ENCODE results near the gene CELF4.

Gene CELF4

DNA sequence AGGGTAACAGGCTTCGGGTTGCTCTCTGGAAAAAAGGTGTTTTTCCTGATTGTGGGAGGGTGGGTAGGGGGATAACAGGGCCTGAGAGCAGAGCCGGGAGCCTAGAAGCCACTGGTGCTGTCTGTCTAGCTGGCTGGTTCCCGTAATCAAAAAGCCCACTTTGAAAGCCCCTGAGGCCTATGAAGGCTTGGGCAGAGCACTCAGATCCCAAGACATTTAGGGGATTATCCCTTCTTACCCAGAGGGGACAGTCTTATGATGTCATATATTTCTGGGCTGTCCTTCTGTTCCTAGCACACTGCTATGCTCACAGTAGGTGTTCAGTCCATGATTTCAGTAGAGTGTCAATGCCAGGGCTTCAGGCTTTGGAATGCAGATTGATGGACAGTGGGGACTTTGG lies 45.1 kb downstream of the CELF4 start:
- no peak for DNase-seq

DNA sequence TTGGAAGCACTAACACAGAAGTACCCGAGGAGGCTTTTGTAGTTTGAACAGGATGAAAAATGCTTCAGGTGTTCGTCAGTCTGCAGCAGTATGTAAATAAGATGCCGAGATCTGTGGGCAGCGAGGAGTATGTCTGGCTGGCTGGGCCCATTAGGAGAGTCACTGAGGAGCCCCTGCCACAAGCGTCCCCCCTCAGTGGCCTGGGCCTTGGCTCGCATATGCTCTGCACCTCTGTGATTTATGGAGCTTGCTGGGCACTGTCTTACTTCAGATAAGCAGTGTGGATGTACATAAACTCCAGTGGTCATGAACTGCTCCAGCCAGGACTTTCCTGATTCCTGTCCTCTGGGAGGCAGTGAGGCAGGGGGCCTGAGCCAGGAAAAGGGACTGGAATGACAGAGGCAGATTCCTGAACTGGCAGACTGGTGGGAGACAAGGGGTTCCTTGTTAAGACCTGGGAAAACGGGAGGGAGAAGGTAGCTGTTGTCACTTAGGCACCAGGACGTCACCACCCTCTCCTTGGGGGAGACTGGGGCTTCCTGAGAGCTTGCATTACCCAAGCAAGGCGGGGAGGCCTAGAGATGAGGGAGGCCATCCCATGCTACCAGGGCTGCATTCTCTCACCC lies 46.0 kb downstream of the CELF4 start:
- no peak for DNase-seq

DNA sequence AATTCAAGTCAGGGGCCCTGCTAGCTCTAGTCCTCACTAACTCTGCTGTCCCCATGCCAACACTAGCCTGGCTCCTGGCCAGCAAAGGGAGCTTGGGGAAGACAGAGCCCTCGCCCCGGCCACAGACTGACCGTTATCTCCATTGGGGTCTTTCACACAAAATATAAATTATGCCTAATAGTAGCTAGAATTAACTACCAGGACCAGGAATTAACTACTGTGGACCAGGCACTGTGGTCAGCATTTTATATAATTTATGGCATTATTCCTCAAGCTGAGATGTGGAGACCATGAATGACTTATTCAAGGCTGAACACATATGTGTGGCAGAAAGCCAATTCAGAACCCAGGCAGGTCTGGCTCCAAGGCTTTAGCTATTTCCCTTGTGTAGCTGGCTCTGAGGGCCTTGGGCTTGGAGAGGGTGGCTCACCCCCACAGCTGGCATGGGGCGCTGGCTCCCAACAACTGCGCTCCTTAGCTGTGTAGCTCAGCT lies 49.2 kb downstream of the CELF4 start:
- no peak for DNase-seq

DNA sequence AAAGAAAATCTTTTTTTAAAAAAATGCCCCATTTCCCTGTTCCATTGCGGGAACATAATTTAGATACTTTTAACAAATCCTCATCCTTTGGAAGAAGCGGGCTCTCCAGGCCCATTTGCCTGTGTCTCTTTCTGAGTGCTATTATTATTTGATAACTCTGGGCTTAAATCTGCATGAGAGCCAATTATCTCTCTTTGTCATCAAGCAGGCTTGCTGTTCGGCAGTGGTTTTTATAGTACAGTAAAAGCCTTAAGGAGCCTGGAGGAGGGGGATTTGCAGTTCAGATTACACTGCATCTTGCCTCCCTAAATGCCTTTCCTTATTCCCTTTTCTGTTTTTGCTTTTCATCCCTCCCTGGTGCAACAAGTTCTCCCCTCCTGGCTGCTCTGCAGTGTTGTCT lies 50.6 kb downstream of the CELF4 start:
- DNase-seq = no peak

DNA sequence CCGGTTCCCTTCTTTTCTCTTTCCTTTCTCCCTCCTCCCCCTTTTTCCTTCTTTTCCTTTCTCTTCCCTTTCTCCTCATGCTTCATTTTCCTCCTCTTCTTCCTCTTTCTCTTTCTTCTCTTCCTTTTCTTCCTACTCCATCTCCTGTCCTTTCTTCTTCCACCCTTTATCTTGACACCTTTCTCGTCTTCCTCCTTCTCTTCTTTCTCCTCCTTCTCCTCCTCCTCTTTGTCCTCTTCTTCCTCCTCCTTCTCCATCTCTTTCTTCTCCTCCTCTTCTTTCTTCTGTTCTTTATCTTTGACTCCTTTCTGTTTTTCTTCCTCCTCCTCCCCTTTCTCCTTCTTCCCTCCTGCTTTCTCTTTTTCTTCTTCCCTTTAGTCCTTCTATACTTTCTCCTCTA lies 53.2 kb downstream of the CELF4 start:
- DNase-seq = no peak

DNA sequence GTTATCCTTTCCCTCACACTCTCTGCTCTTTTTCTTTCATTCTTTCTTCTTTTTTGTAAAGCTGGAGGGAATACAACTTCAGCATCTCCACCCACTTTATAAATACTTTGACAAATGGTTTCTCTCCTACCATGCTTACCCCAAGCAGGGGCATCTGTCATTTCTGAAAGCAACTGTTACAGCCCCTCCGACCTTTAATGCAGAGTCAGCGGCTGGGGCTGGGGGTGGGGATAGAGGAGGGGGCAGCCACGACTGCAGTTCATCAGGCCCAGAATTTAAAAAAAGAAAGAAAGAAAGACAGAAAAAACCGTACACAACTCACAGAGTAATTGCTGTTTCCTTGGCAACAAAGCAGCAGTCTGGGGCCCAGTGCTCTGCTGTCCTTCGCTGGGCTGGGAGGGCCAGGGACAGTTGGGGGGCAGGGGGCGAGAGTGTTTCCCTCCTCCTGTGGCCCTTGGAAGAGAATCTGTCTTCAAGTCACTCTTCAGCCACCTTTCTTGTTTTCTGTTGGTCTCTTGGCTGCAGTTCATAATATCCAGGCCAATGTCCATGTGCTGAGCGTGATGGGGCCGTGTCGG lies 53.8 kb downstream of the CELF4 start:
- DNase-seq = no peak

DNA sequence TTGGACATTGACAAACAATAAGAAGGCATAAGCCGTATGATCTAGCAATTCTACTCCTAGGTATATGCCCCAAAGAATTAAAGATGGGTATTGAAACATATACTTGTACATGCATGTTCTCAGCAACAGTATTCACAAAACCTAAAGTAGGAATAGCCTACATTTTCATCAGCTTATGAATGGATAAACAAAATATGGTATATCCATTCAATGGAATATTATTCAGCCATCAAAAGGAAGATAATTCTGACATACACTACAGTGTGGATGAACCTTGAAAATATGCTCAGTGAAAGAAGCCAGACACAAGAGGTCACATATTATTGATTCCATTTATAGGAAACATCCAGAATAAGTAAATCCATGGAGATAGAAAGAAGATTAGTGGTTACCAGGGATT lies 56.0 kb downstream of the CELF4 start:
- no peak for DNase-seq

DNA sequence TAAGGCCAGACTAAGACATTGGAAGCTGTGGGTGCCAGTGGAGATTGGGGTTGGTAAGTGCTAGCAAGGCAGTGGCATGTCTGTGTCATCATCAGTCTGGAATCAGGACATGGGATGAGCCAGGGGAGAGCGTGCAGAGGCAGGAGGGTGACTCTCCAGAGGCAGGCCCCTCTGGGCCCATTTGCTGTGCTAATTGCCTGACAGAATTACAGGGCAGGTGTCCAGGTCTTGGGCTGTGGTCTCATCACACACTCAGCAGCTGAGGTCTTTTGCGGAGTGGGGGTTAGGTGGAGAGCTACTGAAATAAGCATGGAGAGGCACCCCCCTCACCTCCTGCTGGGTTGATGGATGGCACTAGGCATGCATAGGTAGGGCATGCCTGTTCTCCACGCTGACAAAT lies 57.4 kb downstream of the CELF4 start:
- DNase-seq = no peak

DNA sequence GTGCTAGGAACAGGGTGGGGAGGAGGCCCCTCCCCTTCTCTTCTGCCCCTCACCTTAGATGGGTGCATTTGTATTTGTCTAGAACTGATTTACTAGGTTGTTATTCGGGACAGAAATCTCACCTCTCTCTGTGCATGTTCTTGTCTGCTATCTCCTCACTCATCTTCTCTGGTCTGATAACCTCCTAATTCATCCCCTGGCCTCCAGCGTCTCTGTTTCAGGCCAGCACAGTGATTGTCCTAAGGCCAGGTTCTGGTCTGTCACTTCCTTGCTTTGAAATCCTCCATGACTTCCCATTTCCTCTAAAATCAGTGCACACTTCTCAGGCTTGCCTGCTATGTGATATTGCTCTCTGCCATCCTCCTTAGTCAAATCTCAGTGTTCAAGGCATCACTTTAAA lies 58.4 kb downstream of the CELF4 start:
- no peak for DNase-seq

DNA sequence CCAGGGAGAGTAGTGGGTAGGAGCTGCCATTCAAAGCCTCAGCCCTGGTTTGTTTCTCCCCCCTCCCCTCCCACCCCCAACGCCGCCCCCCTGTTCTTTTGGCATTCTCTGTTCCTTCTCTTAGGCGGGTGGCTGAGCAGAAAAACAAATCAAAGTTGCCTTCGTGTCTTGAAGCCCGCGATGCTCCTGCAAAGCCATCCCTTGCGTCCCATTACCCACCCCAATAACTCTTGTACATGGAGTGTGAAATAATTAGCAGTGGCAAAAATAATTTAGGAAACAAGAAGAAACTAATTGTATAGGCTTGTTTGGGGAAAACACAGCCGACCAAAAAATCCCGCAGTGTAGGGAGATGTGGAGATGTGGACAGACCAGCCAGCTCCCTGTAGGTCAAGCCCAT lies 59.6 kb downstream of the CELF4 start:
- DNase-seq = no peak

DNA sequence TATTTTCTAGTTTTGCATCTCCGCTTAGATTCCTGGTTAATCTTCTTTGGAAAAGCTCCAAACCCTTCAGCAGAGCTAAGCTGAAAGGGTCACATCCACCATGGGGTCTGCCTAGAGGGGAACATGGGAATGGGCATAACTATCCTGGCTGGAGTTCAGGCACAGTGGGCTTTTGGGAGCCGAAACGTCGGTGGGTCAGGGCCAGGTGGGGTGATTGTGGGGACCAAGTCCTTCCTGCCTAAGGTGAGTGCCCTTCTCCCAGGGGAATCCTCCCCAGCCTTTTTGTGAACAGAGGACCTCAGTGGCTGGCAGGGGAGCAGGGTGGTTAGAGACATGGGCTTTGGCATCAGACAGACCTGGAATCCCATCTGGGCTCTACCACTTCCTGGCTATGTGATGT lies 60.3 kb downstream of the CELF4 start:
- no peak for DNase-seq

DNA sequence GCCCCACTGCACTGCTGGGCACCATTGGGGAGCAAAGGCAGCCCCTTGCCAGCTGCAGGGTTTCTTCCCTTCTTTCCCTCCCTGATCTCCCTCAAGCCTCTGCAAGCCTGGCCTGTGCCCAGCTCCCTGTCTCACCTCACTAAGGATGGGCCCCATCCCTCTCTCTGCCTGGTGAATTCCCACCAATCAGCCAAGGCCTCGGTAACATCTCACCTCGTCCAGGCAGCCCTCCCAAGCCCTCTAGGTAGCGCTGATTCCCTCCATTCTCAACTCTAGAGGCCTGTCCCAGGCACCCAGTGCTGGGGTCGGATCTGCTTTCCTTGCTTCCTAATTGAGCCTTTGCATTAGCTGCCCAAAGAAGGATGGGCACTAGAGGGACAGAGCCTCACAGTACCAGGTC lies 63.0 kb downstream of the CELF4 start:
- DNase-seq = no peak

DNA sequence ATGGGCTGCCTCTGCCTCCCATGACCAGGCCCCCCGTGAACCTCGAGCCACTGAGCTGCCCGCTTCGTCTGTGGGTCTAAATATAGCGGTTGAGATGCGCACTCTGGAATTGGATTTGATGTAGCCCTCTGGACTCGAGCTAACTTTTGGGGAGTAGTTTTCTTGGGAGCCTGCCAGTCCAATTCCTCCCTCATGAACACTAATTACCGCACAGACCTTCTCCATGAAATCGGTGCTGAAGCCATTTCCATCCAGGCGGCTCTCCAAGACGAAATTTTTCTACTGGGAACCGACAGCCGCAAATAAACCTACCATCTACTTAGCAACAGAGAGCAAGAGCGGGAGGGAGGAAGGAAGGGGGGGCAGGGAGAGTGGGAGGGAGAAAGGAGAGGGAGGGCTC lies 63.6 kb downstream of the CELF4 start:
- no peak for DNase-seq

DNA sequence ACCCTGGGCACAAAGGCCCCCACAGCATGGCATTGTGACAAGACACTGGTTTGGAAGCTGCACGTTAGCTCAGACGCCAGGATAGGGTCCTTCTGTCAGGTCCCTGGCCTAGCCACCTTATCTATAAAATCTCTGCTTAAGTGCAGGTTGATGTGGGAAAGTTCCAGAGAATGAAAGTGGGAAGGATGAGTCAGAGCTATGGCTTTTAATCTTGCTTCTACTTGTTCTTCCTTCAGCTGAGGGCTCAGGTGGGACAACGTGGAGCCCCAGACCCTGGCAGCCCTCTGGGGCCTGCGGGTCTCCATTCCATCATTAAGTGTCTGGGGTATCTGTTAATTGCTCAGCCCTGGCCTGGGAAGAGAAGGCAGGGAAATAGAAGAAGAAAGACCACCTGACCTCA lies 64.5 kb downstream of the CELF4 start:
- no peak for DNase-seq

DNA sequence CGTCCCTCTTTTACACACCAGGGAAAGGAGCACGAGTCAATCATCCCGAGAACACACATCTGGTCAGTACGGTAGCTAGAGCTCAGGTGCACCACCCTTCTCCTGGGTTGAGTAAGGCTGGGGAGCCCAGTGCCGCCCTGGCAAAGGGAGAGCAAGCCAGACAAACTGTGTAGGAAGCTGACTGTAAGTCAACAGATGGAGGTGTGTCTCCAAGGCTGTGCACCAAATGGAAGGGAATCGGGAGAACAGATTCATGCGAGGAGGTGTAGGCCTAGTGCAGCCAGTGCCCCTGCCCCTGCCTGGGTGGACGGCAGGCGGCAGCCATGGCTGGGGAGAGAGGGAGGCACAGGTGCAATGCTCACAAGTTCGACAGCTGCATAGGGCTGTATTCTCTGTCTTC lies 65.7 kb downstream of the CELF4 start:
- DNase-seq = no peak

DNA sequence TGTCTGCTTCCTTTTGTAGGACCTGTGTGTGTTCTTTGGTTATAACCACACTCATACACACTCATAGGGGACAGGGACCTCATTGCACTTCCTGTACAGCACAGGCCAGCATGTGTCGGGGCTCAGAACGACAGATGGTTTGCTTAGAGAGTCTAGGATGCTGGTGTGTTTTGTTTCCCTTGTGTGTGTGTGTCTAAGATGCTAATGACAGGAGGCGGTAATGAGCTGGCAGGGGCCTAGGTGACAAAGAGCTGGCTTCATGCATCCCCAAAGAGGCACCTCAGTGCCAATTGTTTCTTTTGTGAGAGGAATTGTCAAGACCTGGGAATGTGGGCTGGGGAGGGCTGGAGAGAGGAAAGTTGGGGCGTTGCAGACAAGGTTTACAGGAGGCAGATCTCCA lies 66.6 kb downstream of the CELF4 start:
- DNase-seq = no peak

DNA sequence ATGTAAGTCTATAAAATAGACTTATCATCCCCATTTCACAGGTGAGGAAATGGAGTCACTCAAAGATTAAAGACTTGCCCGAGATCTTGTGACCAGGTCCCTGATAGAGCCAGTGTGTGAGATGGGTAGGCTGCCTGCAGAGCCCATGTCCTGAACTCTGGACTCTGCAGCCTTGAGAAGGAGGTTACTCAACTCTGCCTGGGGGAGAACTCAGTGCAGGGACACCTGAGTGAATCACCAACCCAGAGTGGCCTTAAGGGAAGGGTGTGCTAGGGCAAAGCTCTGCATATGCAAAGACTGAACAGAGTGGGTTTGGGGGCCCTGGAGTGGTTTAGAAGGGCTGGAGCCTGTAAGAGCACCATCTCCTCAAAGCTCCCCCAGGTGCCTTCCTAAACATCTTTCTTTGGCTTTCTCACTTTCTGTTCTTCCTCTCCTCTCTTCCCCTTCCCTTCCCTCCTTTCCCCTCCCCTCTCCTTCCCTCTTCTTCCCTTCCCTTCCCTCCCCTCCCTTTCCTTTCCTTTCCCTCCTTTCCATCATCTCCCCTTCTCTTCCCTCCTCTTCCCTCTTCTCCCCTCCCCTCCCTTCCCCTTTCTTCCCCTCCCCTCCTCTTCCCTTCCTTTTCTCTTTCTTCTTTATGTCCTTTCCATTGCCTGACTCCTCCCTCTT lies 67.6 kb downstream of the CELF4 start:
- no peak for DNase-seq

DNA sequence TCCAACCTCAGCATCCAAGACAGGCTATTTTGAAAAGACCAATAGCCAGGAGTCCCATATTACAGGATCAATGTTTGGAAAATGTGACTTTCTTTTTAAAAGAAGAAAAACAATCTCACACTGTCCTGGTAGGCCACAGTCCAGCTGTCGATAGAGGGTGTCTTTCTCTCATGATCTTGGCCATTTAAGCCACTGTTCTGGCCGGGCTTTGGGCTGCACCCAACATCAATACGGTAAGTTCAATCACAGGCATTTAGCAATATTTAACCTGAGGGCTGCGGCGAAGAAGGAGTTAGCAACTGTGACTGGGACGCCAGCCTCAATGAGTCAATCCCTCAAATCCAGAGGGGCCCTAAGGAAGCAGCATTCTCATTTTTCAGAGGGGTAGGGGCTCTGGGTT lies 69.0 kb downstream of the CELF4 start:
- no peak for DNase-seq

DNA sequence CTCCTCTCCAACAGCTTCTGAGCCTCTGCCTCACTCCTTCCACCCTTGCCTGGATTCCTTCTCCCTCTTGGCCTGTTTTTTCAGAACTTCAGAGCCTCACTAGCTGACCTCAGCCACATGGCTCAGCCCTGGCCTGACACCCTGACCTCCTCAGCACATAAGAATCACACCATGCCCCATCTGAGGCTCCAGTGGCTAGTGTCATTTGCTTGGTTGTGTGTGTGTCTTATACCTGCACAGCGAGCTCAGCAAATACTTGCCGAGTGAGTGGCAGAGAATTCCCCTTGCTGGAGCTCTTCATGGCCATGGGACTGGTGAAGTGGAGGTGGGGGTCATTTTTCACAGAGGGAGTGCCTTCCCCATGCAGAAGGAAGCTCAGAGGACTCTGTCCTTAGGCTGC lies 70.2 kb downstream of the CELF4 start:
- no peak for DNase-seq

DNA sequence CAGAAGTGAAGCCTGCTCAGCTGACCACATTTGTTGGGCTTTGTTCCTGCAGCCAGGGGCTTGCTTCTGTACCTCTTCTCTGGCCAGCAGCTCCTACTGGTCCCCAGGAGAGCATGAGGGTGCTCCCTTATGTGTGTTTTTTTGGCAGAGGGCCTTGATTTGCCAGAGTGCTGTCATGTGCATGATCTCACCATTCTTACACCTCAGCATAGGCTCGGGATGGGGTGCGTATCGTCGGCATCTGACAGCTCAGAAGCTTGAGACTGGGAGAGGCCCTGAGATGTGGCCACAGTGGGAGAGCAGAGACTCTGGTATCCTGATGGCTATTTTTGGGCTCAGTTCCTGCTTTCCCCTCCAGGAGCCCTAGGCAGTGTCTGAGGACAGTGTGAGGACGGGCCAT lies 71.2 kb downstream of the CELF4 start:
- no peak for DNase-seq

DNA sequence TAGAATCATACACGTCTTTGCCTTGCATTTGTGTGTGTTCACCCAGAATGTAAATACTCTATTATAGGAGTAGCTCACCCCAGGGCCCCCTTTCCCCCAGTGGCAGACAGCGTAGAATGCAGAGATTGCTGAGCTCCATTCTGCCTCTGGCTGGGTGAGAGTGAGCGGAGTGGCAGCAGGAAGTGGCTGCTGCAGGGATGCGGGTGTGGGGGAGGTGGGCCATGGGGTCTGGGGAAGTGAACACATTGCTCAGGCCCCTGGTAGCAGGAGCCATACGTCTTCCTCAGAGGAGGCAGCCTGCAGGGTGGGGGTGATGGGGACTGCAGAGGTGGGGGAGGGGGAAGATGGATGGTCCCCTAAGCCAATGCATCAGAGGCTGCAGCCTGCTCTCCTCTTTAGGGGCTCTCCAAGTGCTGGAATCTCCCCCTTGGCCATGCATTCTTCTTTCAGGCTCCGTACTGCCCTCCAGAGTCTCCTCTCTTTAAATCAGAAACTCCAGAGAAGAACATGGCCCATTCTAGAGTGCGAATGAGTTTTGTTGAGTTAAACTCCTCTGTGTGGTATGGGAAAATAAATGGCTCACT lies 72.2 kb downstream of the CELF4 start:
- DNase-seq = no peak

DNA sequence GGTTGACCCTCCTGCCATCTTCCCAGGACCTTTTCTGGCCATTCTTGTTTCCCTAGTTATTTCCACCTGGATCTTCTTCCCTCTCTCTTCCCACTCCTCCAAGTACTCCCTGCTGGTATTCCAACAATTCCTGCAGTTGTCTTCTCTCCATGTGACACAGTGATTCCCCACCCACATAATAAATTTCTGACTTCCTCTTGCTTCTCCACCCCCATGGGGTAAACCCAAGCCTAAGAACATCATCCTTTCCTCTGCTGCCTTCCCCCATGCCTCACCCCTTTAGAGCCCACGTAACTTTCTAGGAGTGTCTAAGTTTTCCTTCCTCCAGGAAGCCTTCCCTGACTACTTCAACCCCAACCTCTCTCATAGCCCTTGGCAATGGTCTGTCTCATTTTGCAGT lies 72.6 kb downstream of the CELF4 start:
- no peak for DNase-seq

DNA sequence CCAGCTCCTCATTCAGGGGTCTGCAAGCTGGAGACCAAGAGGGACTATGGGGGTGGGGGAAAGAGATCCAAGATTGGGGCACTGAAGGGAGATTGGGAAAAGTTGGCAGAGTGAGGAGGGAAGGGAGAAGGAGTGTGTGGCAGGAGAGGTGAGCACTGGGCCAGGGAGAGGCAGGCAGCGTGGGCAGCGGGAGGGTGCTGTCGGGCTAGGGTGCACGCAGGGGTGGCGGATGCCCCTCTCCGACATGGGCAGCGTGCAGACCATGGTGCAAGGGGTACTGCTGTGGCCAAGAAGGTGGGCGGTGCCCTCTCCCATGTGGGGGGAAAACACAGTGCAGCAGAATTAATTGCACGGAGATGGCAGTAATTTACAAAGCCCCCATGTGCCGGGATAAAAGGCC lies 74.1 kb downstream of the CELF4 start:
- DNase-seq = no peak

DNA sequence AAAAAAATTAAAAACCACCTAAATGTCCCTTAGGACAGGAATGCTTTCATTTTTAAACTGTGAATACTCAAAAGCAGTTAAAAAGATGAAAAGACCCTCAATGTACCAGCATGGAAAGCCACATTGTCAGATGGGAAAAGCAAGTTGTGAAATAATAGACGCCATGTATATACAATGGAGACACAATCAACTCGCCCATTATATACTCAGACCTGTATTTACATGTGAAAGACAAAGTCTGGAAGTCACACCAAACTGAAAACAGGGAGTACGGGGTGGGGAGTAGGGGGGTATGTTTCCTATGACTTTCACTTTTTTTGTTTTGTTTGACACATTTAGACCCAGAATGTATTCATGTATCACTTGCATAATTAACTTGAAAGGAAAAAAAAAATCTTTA lies 75.6 kb downstream of the CELF4 start:
- DNase-seq = no peak

Data from stimulated activated CD4-positive, alpha-beta T cell treated with anti-CD3 and anti-CD28 coated beads, Interleukin-4, amount 100 ng/mL, for 1 hour (primary cell).